ENCODE data around the gene FARP1.

The FARP1 gene

GRCh38 chr13:98370261-98370660, 227.4 kb downstream of the FARP1 start:
- no peak for DNase-seq

DNA sequence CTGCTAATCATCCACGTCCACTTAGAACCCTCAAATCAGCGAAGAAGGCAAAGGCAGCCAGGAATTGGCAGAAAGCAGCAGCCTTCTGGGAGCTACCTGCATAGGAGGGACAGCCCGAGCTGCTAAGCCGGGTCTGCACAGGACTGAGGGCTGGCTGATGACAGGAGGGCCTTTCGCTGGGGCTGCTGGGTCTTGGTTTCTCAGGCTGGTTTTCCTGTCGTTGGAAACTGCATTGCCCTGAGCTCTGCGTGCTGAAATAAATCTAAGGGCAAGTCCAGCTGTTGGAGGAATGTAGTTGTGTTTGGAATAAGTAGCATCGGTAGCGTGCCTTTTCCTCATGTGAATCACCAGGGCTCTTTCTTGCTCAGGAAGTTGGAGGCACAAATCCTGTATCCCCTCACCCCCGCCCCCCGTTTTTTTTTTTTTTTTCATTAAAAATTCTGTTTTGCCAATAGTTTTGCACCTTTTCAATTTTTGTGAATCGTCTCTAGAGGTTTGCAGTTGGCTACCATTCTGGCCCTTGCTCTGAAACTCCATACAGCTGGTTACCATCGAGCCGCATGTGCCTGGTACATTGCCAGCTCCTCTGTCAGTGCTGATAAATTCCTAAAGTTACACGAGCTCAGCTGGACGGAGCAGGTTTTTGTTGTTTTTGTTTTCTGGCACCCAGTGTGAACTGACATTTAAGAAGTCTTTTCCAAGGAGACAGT, 228.1 kb downstream of the FARP1 start:
- DNase-seq, result no peak

GRCh38 chr13:98371516-98372023, 228.7 kb downstream of the FARP1 start:
- DNase-seq, result no peak

- no peak for DNase-seq
These were observed 230.0 kb downstream of the FARP1 start for GRCh38 chr13:98372876-98373275.

- no peak for DNase-seq
These were observed 231.9 kb downstream of the FARP1 start for GRCh38 chr13:98374750-98375149.

DNA sequence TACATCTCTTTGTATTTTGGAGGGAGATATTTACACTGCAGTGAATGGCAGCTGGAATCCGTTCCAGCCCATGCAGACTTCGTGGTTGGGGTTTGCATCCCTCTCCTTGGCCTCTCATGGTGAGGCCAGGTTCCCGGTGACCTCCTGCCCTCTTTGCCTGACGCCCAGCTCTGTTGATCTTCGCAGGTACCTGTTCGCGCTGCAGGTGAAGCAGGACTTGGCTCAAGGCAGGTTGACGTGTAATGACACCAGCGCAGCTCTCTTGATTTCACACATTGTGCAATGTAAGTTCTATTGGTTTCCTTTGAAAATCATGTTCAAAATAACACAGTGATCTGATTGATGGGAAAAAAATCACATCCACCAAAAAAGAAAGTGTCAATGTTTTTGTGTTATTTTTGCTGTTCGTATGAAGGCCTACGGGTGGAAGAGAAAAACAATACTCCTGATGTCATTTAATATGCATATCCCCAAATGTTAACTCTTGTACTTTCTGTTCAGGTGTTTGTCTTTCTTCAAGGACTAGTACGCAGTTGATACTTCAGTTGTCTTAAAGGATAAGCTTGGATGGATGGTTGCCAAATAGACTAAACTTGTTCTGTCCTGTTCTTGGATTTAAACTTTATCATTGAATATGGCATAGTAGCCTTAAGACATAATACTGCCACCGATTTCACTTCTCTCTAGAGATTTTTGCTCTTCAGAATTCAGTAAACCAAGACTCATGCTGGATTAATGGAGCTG, 234.9 kb downstream of the FARP1 start:
- no peak for DNase-seq

DNA sequence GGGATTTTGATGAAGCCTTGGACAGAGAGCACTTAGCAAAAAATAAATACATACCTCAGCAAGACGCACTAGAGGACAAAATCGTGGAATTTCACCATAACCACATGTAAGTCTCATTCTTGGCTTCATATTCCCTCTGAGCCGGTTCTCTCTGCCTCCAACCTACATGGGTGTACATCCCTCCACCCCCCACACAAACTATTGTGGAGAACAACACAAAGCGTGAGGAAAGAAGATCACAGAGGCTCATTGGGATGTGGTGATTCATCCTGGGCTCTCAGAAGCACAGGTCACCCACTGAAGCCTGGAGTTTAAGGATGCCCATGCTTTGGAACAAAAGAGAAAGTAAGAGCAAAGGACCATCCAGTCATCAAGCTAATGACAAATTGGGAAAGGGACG, 241.8 kb downstream of the FARP1 start:
- no peak for DNase-seq

DNA sequence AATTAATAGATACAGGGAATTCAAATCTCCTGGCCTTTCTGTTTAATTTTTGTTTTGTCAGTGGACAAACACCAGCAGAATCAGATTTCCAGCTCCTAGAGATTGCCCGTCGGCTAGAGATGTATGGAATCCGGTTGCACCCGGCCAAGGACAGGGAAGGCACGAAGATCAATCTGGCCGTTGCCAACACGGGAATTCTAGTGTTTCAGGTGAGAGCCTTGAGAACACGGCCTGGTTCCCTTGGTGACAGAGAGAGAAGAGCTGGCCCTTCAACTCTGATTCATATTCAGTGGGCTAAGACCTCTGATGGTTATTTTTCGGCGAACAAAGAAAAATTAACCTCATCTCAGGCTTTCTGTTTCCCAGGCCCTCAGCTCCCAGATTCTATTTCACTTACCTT, 242.7 kb downstream of the FARP1 start:
- DNase-seq, result no peak

GRCh38 chr13:98386637-98387036, 243.7 kb downstream of the FARP1 start:
- no peak for DNase-seq

- DNase-seq, result no peak
These were observed 246.4 kb downstream of the FARP1 start for GRCh38 chr13:98389319-98389718.

DNA sequence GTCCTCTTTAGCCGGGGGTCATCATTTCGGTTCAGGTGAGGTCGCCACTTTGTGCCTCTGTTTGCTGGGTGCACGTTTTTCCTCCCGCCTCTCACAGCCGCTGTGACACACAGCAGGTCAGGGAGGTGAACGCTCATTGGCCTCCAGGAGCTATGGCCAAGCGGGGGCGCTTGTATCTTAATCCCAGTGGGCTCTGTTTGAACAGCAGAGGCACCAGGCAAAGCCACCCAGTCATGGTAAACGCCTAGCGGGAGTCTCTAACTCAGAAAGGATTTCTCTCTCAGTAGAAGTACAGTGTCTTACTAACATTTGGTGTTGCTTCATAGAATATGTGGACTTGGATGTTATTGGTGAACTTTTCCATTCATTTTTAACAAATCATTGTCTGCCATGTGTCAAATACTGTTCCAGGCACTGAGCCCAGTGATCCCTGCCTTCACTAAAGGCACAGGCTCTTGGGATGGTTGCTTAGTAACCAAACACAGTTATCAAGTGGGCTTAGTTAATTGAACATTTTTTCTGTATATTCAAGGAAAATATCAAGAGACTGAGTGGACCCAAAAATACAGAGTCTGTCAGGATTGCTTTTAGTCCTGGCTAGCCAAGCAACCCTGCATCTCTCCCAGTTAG, 247.3 kb downstream of the FARP1 start:
- DNase-seq, result no peak

- DNase-seq, result no peak
These were observed 251.0 kb downstream of the FARP1 start for GRCh38 chr13:98393873-98394272.

GRCh38 chr13:98394820-98395510, 252.1 kb downstream of the FARP1 start:
- no peak for DNase-seq

GRCh38 chr13:98396071-98396710, 253.3 kb downstream of the FARP1 start:
- no peak for DNase-seq

GRCh38 chr13:98397221-98397620, 254.3 kb downstream of the FARP1 start:
- no peak for DNase-seq

DNA sequence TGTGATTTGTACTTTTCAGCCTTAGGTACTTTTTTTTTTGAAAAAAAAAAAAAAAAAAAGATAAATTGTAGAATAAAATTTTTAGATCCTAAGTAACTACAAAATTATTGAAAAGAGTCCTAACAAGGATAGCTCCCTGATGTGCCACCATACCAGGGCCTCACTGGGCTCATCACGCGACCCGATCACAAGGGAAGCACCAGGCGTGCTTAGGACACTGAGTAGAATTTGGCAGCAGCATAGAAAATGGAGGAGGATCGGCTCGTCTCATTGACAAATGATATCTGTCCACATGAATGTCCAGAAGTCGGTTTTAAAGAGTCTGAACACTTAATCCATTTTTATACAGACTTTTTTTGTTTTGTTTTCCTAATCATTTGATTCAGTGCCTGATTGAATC, 255.0 kb downstream of the FARP1 start:
- DNase-seq, result no peak

GRCh38 chr13:98398581-98398980, 255.7 kb downstream of the FARP1 start:
- DNase-seq, result no peak

DNA sequence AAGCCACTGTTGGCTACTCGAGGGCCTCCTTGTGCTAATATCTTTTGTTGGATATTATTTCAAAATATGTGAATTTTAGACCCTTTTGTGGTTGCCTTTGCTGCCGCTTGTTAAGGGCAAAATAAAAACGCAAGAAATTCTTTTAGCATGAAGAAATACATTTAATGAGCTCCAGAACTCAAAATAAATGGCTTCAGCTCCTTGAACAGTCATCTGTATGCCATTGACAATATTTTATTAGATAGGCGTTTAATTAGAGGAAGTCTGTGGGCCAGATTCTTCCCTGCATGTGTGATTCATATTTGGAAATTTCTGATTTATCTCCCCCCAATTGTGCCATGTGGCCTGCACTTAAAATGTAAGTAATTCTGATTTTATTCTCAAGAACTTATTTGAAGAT, 256.9 kb downstream of the FARP1 start:
- DNase-seq, result no peak

- DNase-seq, result no peak
These were observed 259.0 kb downstream of the FARP1 start for GRCh38 chr13:98401934-98402333.

GRCh38 chr13:98403076-98403475, 260.2 kb downstream of the FARP1 start:
- no peak for DNase-seq

DNA sequence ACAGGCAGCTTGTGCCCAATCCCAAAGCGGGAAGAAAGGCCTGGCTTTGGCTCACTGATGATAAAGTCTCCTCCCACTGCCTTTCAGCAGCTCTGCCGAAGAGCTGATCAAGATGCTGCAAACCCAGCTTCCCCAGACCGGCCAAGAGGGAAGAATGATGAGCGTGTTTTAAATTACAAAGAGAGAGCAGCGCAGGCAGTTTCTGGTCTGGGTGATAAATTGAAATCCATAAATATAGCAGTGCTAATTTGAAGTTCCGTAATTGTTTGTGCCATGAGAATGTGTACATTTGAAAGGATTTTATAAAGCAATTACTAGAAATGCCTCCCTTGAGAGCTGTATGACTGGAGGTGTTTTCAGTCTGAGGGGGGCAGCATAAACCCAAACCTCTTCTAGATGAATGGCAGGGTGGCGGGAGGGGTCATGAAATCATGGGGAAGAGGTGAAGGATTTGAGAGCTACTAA, 262.2 kb downstream of the FARP1 start:
- no peak for DNase-seq

GRCh38 chr13:98405690-98406344, 262.9 kb downstream of the FARP1 start:
- DNase-seq, result no peak
